Esophagus squamous epithelium (tissue), 4 donors: Measurements from ENCODE around the gene TOGARAM1.

Experiments
- CTCF ChIP-seq, 6 experiments: fragments of 450-650 bp in 4 of 6; fragments of 200-600 bp in 2 of 6; sonication (generic) in 2 of 6; IDR thresholded peaks; one replicate each; pipeline ENCODE4 v1.5.1; 2016 to 2019; ENCODE audit warnings: antibody characterized with exemption in 6 of 6, mild to moderate bottlenecking in 4 of 6, moderate library complexity in 4 of 6
- POLR2A ChIP-seq, 4 donors: fragments of 450-650 bp; IDR thresholded peaks; one replicate each; pipeline ENCODE4 v1.6.1; 2017; ENCODE audit warnings: antibody characterized with exemption in 4 of 4, mild to moderate bottlenecking in 4 of 4, moderate library complexity in 3 of 4

- no peak for TF ChIP-seq POLR2A (IDR thresholded peaks at IDR 0.05)
- TF ChIP-seq CTCF (IDR thresholded peaks at IDR 0.05), result no peak
Measured at GRCh38 chr14:44937547-44937946, 24.4 kb upstream of the TOGARAM1 start.
